CD4-positive, CD25-positive, alpha-beta regulatory T cell (primary cell): Measurements from ENCODE around the gene MLPH. TPM values are rescaled to one million over a fixed set of nuclear protein-coding genes. Genes with fewer than 3 reads are reported as not detected.
A peak's percentile ranks its signal among the peaks of the same experiment; 100 is the strongest.

Experiments used
- ATAC-seq, 2 donors: fragments of 150-1000 bp; cut with Tn5 transposase; one replicate each; pipeline ENCODE4 v1.10.0; 2021; ENCODE audit warnings: low read depth in 2 of 2, moderate number of reproducible peaks in 2 of 2, moderate library complexity in 1 of 2
- DNase-seq, 3 donors: peaks; one replicate each; pipeline versions ENCODE4 v3.0.0 to v3.0.0-alpha.2; 2012 to 2022; ENCODE audit warnings: mixed read lengths in 1 of 3
- H3K27ac ChIP-seq: one replicate; pipeline ENCODE4 v1.7.0; 2013; ENCODE audit warnings: mild to moderate bottlenecking, low read length; ENCODE audit not compliant: insufficient read depth, poor library complexity, severe bottlenecking
- H3K27me3 ChIP-seq: one replicate; pipeline ENCODE4 v1.7.0; 2013; ENCODE audit warnings: low read length; ENCODE audit not compliant: control insufficient read depth, insufficient read depth
- H3K36me3 ChIP-seq: one replicate; pipeline ENCODE4 v1.7.0; 2013; ENCODE audit warnings: mild to moderate bottlenecking, low read length, moderate library complexity; ENCODE audit not compliant: control insufficient read depth, insufficient read depth
- H3K4me1 ChIP-seq: 2 replicates; pipeline ENCODE4 v1.7.0; 2013; ENCODE audit warnings: mild to moderate bottlenecking, low read length; ENCODE audit not compliant: insufficient read depth, control insufficient read depth, poor library complexity, severe bottlenecking
- H3K4me3 ChIP-seq: one replicate; pipeline ENCODE4 v1.7.0; 2013; ENCODE audit warnings: low read depth, mild to moderate bottlenecking, low read length, moderate library complexity
- H3K9me3 ChIP-seq, 2 experiments: 1 replicate in 1 of 2; 2 replicates in 1 of 2; pipeline ENCODE4 v1.7.0; 2013; ENCODE audit warnings: low read length in 2 of 2, mild to moderate bottlenecking in 1 of 2, moderate library complexity in 1 of 2; ENCODE audit not compliant: control insufficient read depth in 2 of 2
- H3K27ac Mint-ChIP-seq, 3 donors: one replicate each; pipeline ENCODE4 v1.8.0; 2020 to 2022; ENCODE audit warnings: mild to moderate bottlenecking in 3 of 3, mixed read lengths in 3 of 3, moderate library complexity in 2 of 3
- H3K27me3 Mint-ChIP-seq: one replicate; pipeline ENCODE4 v1.8.0; 2022; ENCODE audit warnings: mild to moderate bottlenecking, mixed read lengths
- H3K36me3 Mint-ChIP-seq: one replicate; pipeline ENCODE4 v1.8.0; 2020; ENCODE audit warnings: mixed read lengths
- H3K4me1 Mint-ChIP-seq, 4 donors: one replicate each; pipeline ENCODE4 v1.8.0; 2020 to 2022; ENCODE audit warnings: mixed read lengths in 4 of 4, mild to moderate bottlenecking in 1 of 4
- H3K4me3 Mint-ChIP-seq, 4 donors: one replicate each; pipeline ENCODE4 v1.8.0; 2020 to 2022; ENCODE audit warnings: mild to moderate bottlenecking in 4 of 4, mixed read lengths in 4 of 4, moderate library complexity in 3 of 4
- H3K9me3 Mint-ChIP-seq, 7 donors: one replicate each; pipeline ENCODE4 v1.8.0; 2020 to 2022; ENCODE audit warnings: mixed read lengths in 7 of 7, mild to moderate bottlenecking in 3 of 7, moderate library complexity in 2 of 7
- polyA plus RNA-seq, 4 donors: library from polyadenylated mRNA; unstranded; fragments of 300-500 nt; fragmentation: Illumina TruSeq; gene quantifications; one replicate each; pipeline ENCODE4 v1.2.3, GENCODE V29; 2021
- total RNA-seq: library from RNA; stranded (reverse); gene quantifications from one replicate; pipeline ENCODE4 v1.2.3, GENCODE V29; 2022

MLPH gene
- total and polyA plus RNA-seq, 5 donors from 2014 or later, result 0.47 TPM; not detected in 4

- Mint-ChIP-seq H3K4me1 (peaks cover 0 to 5% (median 1%) of the 10 kb centered on the region in 4 donors), H3K27me3 (no peaks in the 10 kb centered on the region), H3K9me3 (peaks cover 0 to 5% (median 0%) of the 10 kb centered on the region in 7 donors), H3K27ac (no peak overlapping the region), H3K4me3 (no peak overlapping the region), H3K36me3 (no peaks in the 10 kb centered on the region)
- no peak overlapping the region for H3K27ac ChIP-seq
- no peaks in the 10 kb centered on the region for H3K27me3 ChIP-seq
- H3K4me1 ChIP-seq, result no peaks in the 10 kb centered on the region
- no peak for DNase-seq
- H3K9me3 ChIP-seq, result no peaks in the 10 kb centered on the region
- H3K36me3 ChIP-seq, result no peaks in the 10 kb centered on the region
- no peak for ATAC-seq
- H3K4me3 ChIP-seq, result no peak overlapping the region
Observed at GRCh38 chr2:237451643-237452469, 35.2 kb upstream of the MLPH start.

- Mint-ChIP-seq H3K27ac (no peak overlapping the region), H3K9me3 (peaks cover 0 to 5% (median 0%) of the 10 kb centered on the region in 7 donors), H3K4me1 (peaks cover 0 to 5% (median 1%) of the 10 kb centered on the region in 4 donors), H3K27me3 (no peaks in the 10 kb centered on the region), H3K4me3 (no peak overlapping the region), H3K36me3 (no peaks in the 10 kb centered on the region)
- Histone ChIP-seq H3K27ac (no peak overlapping the region), H3K4me3 (no peak overlapping the region), H3K4me1 (no peaks in the 10 kb centered on the region), H3K27me3 (no peaks in the 10 kb centered on the region), H3K9me3 (no peaks in the 10 kb centered on the region), H3K36me3 (no peaks in the 10 kb centered on the region)
- ATAC-seq (no peak), DNase-seq (no peak)
Observed at GRCh38 chr2:237452861-237453260, 34.2 kb upstream of the MLPH start.

GRCh38 chr2:237453671-237454070, 33.4 kb upstream of the MLPH start:
- no peak overlapping the region for H3K27ac ChIP-seq
- DNase-seq, result no peak
- H3K4me1 ChIP-seq, result no peaks in the 10 kb centered on the region
- H3K9me3 ChIP-seq, result no peaks in the 10 kb centered on the region
- Mint-ChIP-seq H3K27me3 (no peaks in the 10 kb centered on the region), H3K4me3 (no peak overlapping the region), H3K27ac (no peak overlapping the region), H3K4me1 (peaks cover 0 to 11% (median 1%) of the 10 kb centered on the region in 4 donors), H3K36me3 (no peaks in the 10 kb centered on the region), H3K9me3 (peaks cover 0 to 5% (median 1%) of the 10 kb centered on the region in 7 donors)
- no peak overlapping the region for H3K4me3 ChIP-seq
- no peaks in the 10 kb centered on the region for H3K36me3 ChIP-seq
- H3K27me3 ChIP-seq, result no peaks in the 10 kb centered on the region
- ATAC-seq, result no peak

GRCh38 chr2:237455764-237456163, 31.3 kb upstream of the MLPH start:
- no peak overlapping the region for H3K27ac Mint-ChIP-seq
- peaks cover 0 to 5% (median 0%) of the 10 kb centered on the region in 7 donors for H3K9me3 Mint-ChIP-seq

GRCh38 chr2:237456200-237456843, 30.7 kb upstream of the MLPH start:
- no peak overlapping the region for H3K27ac Mint-ChIP-seq
- no peak overlapping the region for H3K27ac ChIP-seq
- no peaks in the 10 kb centered on the region for H3K27me3 Mint-ChIP-seq
- no peaks in the 10 kb centered on the region for H3K36me3 ChIP-seq
- DNase-seq, result no peak
- H3K27me3 ChIP-seq, result no peaks in the 10 kb centered on the region
- no peak overlapping the region for H3K4me3 ChIP-seq
- ATAC-seq, result no peak
- H3K9me3 ChIP-seq, result no peaks in the 10 kb centered on the region
- no peaks in the 10 kb centered on the region for H3K4me1 ChIP-seq
- peaks cover 0 to 5% (median 0%) of the 10 kb centered on the region in 7 donors for H3K9me3 Mint-ChIP-seq
- H3K4me1 Mint-ChIP-seq, result peaks cover 0 to 8% (median 3%) of the 10 kb centered on the region in 4 donors
- H3K4me3 Mint-ChIP-seq, result no peak overlapping the region
- peaks cover 1% of the 10 kb centered on the region for H3K36me3 Mint-ChIP-seq

More at GRCh38 chr2:237455764-237456163, 31.3 kb upstream of the MLPH start:
- Histone ChIP-seq H3K36me3 (no peaks in the 10 kb centered on the region), H3K27me3 (no peaks in the 10 kb centered on the region), H3K4me1 (no peaks in the 10 kb centered on the region), H3K4me3 (no peak overlapping the region), H3K9me3 (no peaks in the 10 kb centered on the region), H3K27ac (no peak overlapping the region)
- Mint-ChIP-seq H3K4me1 (peaks cover 0 to 8% (median 3%) of the 10 kb centered on the region in 4 donors), H3K36me3 (no peaks in the 10 kb centered on the region), H3K27me3 (no peaks in the 10 kb centered on the region), H3K4me3 (no peak overlapping the region)
- no peak for ATAC-seq
- no peak for DNase-seq

GRCh38 chr2:237457388-237457941, 29.6 kb upstream of the MLPH start:
- no peak overlapping the region for H3K27ac ChIP-seq
- no peaks in the 10 kb centered on the region for H3K27me3 ChIP-seq
- ATAC-seq (no peak), DNase-seq (no peak)
- Mint-ChIP-seq H3K36me3 (peaks cover 3% of the 10 kb centered on the region), H3K27ac (peak overlapping the region in 1 of 3 donors; percentile 24), H3K9me3 (peaks cover 0 to 3% (median 0%) of the 10 kb centered on the region in 7 donors), H3K4me3 (no peak overlapping the region), H3K4me1 (peaks cover 0 to 8% (median 3%) of the 10 kb centered on the region in 4 donors), H3K27me3 (no peaks in the 10 kb centered on the region)
- no peak overlapping the region for H3K4me3 ChIP-seq
- H3K36me3 ChIP-seq, result no peaks in the 10 kb centered on the region
- H3K4me1 ChIP-seq, result no peaks in the 10 kb centered on the region
- no peaks in the 10 kb centered on the region for H3K9me3 ChIP-seq

- no peak overlapping the region for H3K4me3 ChIP-seq
- H3K36me3 Mint-ChIP-seq, result peaks cover 3% of the 10 kb centered on the region
- H3K27ac Mint-ChIP-seq, result no peak overlapping the region
- no peaks in the 10 kb centered on the region for H3K9me3 ChIP-seq
- no peaks in the 10 kb centered on the region for H3K36me3 ChIP-seq
- H3K4me1 Mint-ChIP-seq, result peaks cover 0 to 8% (median 3%) of the 10 kb centered on the region in 4 donors
- no peak for ATAC-seq
- no peak overlapping the region for H3K4me3 Mint-ChIP-seq
- H3K9me3 Mint-ChIP-seq, result peaks cover 0 to 3% (median 0%) of the 10 kb centered on the region in 7 donors
- H3K27ac ChIP-seq, result no peak overlapping the region
- no peaks in the 10 kb centered on the region for H3K27me3 ChIP-seq
- H3K4me1 ChIP-seq, result no peaks in the 10 kb centered on the region
- H3K27me3 Mint-ChIP-seq, result no peaks in the 10 kb centered on the region
- no peak for DNase-seq
Observed at GRCh38 chr2:237458519-237458918, 28.5 kb upstream of the MLPH start.
